ENCODE results near the gene USP36. TPM values are rescaled to one million over a fixed set of nuclear protein-coding genes. Genes with fewer than 3 reads are reported as not detected.

The USP36 gene
- total and polyA plus RNA-seq, 4 donors: 8.0 to 20.7 (median 10.5) TPM

DNA sequence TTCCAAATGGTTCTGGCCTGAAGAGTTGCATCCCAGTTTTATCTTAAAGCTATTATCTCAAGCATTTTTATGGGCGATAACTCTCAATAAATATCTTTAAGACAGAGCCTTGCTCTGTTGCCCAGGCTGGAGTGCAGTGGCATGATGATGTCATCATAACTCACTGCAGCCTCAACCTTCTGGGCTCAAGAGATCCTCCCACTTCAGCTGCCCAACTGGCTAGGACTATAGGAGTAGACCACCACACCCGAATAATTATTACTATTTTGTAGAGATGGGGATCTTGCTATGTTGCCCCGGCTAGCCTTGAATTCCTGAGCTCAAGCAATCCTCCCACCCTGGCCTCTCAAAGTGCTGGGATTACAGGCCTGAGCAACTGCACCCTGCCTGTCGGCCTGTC, 32.5 kb downstream of the USP36 start:
- TF ChIP-seq, protein P1, sequence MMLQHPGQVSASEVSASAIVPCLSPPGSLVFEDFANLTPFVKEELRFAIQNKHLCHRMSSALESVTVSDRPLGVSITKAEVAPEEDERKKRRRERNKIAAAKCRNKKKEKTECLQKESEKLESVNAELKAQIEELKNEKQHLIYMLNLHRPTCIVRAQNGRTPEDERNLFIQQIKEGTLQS (IDR thresholded peaks at IDR 0.05): no peak
- no peak overlapping the region for H3K4me3 ChIP-seq (ENCODE audit: low read depth in 1 of 3, low read length in 3 of 3)
- no peaks in the 10 kb centered on the region for H3K9me3 ChIP-seq (ENCODE audit: control insufficient read depth in 4 of 4, low read length in 3 of 4)
- no peak overlapping the region for H3K9ac ChIP-seq (ENCODE audit: low read depth in 1 of 2, low read length in 2 of 2)
- no peaks in the 10 kb centered on the region for H3K27me3 ChIP-seq (ENCODE audit: control insufficient read depth in 4 of 4, insufficient read depth in 4 of 4, low read length in 3 of 4)
- H3K4me1 ChIP-seq (ENCODE audit: control insufficient read depth in 4 of 4, insufficient read depth in 4 of 4, low read length in 3 of 4): no peaks in the 10 kb centered on the region
- H3K36me3 ChIP-seq (ENCODE audit: control insufficient read depth in 4 of 4, insufficient read depth in 3 of 4, low read depth in 1 of 4, low read length in 3 of 4): peaks cover 36 to 86% (median 45%) of the 10 kb centered on the region in 4 donors
- no peak overlapping the region for H3K27ac ChIP-seq (ENCODE audit: low read depth in 1 of 2, low read length in 2 of 2)
- WGBS: 95% methylated on average over 4 of the region's 4 CpGs
- no peak for DNase-seq (ENCODE audit: low spot score)

DNA sequence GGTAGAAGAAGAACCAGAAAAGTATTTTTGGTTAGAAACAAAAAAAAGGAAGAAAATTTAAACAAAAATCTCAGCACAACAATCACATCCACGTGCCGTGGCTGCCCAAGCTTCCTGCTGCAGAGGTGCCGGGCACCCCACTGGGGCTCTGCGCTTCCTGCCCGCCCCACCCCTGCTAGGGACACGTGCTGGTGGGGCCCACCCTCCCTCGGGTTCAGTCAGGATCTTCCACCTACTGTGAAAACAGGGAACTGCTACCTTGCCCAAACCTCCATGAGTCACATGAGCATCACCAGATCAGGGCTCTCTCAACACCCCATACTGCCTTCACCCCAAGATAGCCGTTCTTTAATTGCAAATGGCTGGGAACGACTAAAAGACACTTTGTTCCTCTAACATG, 34.2 kb downstream of the USP36 start:
- Histone ChIP-seq H3K4me1 (ENCODE audit: control insufficient read depth in 4 of 4, insufficient read depth in 4 of 4, low read length in 3 of 4) (no peaks in the 10 kb centered on the region), H3K27me3 (ENCODE audit: control insufficient read depth in 4 of 4, insufficient read depth in 4 of 4, low read length in 3 of 4) (no peaks in the 10 kb centered on the region), H3K9ac (ENCODE audit: low read depth in 1 of 2, low read length in 2 of 2) (no peak overlapping the region), H3K4me3 (ENCODE audit: low read depth in 1 of 3, low read length in 3 of 3) (no peak overlapping the region), H3K27ac (ENCODE audit: low read depth in 1 of 2, low read length in 2 of 2) (no peak overlapping the region), H3K36me3 (ENCODE audit: control insufficient read depth in 4 of 4, insufficient read depth in 3 of 4, low read depth in 1 of 4, low read length in 3 of 4) (peaks cover 26 to 84% (median 43%) of the 10 kb centered on the region in 4 donors), H3K9me3 (ENCODE audit: control insufficient read depth in 4 of 4, low read length in 3 of 4) (no peaks in the 10 kb centered on the region)
- 84% methylated on average over 9 of the region's 9 CpGs for WGBS
- TF ChIP-seq HNF4G (IDR thresholded peaks at IDR 0.05) (no peak), JUND (IDR thresholded peaks at IDR 0.05) (no peak), FOXA2 (IDR thresholded peaks at IDR 0.05) (no peak), EGR1 (IDR thresholded peaks at IDR 0.05; ENCODE audit: low read depth in 2 of 2) (no peak), HNF4A (conservative IDR thresholded peaks at IDR 0.05) (no peak), RXRA (IDR thresholded peaks at IDR 0.05) (no peak), SP1 (IDR thresholded peaks at IDR 0.05) (no peak), FOXA1 (IDR thresholded peaks at IDR 0.05) (no peak), GABPA (IDR thresholded peaks at IDR 0.05 in 1 of 2, conservative IDR thresholded peaks at IDR 0.05 in 1 of 2) (no peak), TAF1 (conservative IDR thresholded peaks at IDR 0.05) (no peak)
- TF ChIP-seq, protein P1 (IDR thresholded peaks at IDR 0.05): no peak
- TF ChIP-seq, protein P2, sequence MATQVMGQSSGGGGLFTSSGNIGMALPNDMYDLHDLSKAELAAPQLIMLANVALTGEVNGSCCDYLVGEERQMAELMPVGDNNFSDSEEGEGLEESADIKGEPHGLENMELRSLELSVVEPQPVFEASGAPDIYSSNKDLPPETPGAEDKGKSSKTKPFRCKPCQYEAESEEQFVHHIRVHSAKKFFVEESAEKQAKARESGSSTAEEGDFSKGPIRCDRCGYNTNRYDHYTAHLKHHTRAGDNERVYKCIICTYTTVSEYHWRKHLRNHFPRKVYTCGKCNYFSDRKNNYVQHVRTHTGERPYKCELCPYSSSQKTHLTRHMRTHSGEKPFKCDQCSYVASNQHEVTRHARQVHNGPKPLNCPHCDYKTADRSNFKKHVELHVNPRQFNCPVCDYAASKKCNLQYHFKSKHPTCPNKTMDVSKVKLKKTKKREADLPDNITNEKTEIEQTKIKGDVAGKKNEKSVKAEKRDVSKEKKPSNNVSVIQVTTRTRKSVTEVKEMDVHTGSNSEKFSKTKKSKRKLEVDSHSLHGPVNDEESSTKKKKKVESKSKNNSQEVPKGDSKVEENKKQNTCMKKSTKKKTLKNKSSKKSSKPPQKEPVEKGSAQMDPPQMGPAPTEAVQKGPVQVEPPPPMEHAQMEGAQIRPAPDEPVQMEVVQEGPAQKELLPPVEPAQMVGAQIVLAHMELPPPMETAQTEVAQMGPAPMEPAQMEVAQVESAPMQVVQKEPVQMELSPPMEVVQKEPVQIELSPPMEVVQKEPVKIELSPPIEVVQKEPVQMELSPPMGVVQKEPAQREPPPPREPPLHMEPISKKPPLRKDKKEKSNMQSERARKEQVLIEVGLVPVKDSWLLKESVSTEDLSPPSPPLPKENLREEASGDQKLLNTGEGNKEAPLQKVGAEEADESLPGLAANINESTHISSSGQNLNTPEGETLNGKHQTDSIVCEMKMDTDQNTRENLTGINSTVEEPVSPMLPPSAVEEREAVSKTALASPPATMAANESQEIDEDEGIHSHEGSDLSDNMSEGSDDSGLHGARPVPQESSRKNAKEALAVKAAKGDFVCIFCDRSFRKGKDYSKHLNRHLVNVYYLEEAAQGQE (IDR thresholded peaks at IDR 0.05): no peak
- TF ChIP-seq, protein P3, sequence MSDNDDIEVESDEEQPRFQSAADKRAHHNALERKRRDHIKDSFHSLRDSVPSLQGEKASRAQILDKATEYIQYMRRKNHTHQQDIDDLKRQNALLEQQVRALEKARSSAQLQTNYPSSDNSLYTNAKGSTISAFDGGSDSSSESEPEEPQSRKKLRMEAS (IDR thresholded peaks at IDR 0.05): no peak
- TF ChIP-seq, protein P4, sequence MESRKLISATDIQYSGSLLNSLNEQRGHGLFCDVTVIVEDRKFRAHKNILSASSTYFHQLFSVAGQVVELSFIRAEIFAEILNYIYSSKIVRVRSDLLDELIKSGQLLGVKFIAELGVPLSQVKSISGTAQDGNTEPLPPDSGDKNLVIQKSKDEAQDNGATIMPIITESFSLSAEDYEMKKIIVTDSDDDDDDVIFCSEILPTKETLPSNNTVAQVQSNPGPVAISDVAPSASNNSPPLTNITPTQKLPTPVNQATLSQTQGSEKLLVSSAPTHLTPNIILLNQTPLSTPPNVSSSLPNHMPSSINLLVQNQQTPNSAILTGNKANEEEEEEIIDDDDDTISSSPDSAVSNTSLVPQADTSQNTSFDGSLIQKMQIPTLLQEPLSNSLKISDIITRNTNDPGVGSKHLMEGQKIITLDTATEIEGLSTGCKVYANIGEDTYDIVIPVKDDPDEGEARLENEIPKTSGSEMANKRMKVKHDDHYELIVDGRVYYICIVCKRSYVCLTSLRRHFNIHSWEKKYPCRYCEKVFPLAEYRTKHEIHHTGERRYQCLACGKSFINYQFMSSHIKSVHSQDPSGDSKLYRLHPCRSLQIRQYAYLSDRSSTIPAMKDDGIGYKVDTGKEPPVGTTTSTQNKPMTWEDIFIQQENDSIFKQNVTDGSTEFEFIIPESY (IDR thresholded peaks at IDR 0.05): no peak
- DNase-seq (ENCODE audit: low spot score): no peak
